Body of pancreas (tissue), 4 donors: Measurements from ENCODE around the gene PCNT.

Source experiments
- CTCF ChIP-seq, 7 experiments: fragments of 450-650 bp in 4 of 7; fragments of 200-600 bp in 3 of 7; sonication (generic) in 3 of 7; IDR thresholded peaks; one replicate each; pipeline ENCODE4 v1.5.1; 2016 to 2019; ENCODE audit warnings: antibody characterized with exemption in 7 of 7
- POLR2A ChIP-seq, 3 donors: fragments of 450-650 bp; IDR thresholded peaks; one replicate each; pipeline ENCODE4 v1.6.1; 2016; ENCODE audit warnings: antibody characterized with exemption in 3 of 3, mild to moderate bottlenecking in 2 of 3

GRCh38 chr21:46493828-46494227 lies 169.9 kb downstream of the PCNT start:
- TF ChIP-seq CTCF (IDR thresholded peaks at IDR 0.05) (no peak), POLR2A (IDR thresholded peaks at IDR 0.05) (no peak)
